Coronary artery (tissue), 2 donors: Measurements from ENCODE around the gene TEKT1.
A peak's percentile ranks its signal among the peaks of the same experiment; 100 is the strongest.

Experiments
- DNase-seq: peaks from one replicate; pipeline ENCODE4 v3.0.0-alpha.2; 2017; ENCODE audit warnings: low spot score
- H3K27ac ChIP-seq, 2 donors: fragments of 200-600 bp; sonication (generic); one replicate each; pipeline ENCODE4 v1.5.1; 2016 to 2019
- H3K4me3 ChIP-seq: fragments of 200-600 bp; sonication (generic); 2 replicates; pipeline ENCODE4 v1.5.1; 2016; ENCODE audit warnings: mild to moderate bottlenecking, moderate library complexity
- TF ChIP-seq, protein P1 (sequence below): fragments of 200-600 bp; sonication (generic); IDR thresholded peaks from one replicate; pipeline ENCODE4 v1.5.1; 2019; ENCODE audit warnings: antibody characterized with exemption

Gene TEKT1

DNA sequence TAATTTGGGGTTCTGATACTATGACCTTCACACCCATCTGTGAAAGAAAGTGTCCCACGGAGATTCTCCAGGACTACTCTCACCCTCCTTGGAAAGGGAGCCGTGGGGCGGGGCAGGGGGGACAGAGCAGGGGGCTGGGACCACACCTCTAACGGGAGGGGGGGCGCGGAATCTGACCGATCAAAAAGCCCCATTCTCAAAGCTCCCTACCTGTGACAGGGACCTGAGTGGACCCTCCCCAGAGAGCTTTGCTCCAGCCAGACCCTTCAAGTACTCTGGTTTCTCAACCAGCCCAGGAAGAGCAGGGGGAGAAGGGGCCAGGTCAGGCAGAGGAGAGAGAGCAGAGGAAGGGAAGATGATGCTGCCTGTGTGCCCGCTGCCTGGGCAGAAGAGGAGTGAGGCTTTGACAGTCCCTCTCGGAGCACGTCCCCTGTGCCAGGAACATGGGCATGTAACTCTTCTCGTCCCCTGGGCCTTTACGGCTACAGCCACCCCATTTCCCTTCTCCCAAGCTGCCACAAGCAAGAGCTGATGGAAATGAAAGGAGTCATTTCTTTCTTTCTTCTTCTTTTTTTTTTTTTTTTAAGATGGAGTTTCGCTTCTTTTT, 75.0 kb downstream of the TEKT1 start:
- peak overlapping the region; percentile 71 to 89 for H3K27ac ChIP-seq

DNA sequence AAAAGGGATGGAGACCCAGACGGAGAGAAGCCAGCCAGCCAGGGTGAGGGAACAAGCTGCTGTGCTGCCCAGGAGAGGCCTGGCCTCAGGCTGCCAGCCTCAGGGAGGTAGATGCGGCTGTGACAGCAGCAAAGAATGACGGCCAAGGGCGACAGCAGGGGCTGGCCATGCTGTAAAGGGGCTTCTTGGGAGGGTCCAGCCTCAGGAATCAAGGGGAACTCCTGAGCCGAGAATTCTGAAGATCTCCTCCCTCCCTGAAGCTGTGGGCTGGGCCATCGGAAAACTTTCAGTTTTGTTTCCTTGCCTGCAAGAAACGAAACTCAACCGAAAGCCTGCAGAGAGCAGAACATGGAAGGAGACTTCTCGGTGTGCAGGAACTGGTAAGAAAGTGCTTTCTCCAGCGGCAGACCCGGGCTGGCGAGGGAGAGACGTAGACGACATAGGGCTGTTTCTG, 75.8 kb downstream of the TEKT1 start, which contains the start of gene XAF1:
Gene XAF1, plus strand, starts transcription at position 316 of the 454 bp plus-strand sequence. Its CDS starts 33 bp downstream, at position 349.
- TF ChIP-seq, protein P1, sequence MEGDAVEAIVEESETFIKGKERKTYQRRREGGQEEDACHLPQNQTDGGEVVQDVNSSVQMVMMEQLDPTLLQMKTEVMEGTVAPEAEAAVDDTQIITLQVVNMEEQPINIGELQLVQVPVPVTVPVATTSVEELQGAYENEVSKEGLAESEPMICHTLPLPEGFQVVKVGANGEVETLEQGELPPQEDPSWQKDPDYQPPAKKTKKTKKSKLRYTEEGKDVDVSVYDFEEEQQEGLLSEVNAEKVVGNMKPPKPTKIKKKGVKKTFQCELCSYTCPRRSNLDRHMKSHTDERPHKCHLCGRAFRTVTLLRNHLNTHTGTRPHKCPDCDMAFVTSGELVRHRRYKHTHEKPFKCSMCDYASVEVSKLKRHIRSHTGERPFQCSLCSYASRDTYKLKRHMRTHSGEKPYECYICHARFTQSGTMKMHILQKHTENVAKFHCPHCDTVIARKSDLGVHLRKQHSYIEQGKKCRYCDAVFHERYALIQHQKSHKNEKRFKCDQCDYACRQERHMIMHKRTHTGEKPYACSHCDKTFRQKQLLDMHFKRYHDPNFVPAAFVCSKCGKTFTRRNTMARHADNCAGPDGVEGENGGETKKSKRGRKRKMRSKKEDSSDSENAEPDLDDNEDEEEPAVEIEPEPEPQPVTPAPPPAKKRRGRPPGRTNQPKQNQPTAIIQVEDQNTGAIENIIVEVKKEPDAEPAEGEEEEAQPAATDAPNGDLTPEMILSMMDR = no peak
- H3K27ac ChIP-seq = peak within 1 kb of the TSS; percentile 71 to 89
- DNase-seq = no peak
- H3K4me3 ChIP-seq = peak within 1 kb of the TSS; percentile 71

More for the DNA sequence above, 75.0 kb downstream of the TEKT1 start:
- TF ChIP-seq, protein P1 = no peak
- DNase-seq = no peak
- peak overlapping the region; percentile 71 for H3K4me3 ChIP-seq

DNA sequence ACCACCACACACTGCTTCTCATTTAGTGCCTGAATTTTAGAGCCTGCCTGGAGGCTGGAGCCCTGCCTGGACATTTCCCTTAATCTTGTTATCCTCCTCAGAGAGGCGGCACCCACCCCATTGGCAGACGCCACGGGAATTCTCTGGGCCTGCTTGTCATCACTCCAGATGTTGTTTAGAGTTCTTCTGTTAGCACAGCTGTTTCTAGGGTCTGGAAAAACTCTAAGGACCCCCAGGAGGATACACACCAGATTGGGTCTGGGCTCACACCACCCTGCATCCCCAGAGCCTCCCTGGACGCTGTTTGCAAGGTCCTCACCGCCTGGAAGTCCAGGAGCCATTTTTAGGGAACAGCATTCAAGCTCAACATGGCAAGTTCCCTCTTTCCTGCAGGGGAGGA, 76.2 kb downstream of the TEKT1 start:
- DNase-seq = no peak
- Histone ChIP-seq H3K4me3 (peak overlapping the region; percentile 71), H3K27ac (peak overlapping the region; percentile 71 to 89)
- TF ChIP-seq, protein P1 = no peak

DNA sequence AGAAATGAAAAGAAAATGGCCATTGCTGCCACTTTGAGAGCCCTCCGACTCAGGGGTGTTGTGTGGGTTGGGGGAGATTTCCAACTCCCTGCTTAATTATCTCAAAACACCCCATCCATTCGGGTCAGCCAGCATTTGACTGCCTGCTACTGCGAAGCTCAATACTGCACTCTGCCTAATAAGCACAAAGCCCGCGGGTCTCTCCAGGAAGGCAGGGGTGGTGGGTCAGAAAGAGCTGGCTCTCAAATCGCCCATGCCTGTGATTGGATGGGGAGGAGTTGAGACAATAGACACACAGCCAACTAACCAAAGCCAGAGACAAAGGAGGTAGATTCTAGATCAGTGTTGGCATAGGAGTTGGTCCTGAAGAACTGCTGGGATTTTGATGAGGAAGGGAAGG, 78.0 kb downstream of the TEKT1 start:
- H3K27ac ChIP-seq = peak overlapping the region; percentile 58 to 88
- no peak overlapping the region for H3K4me3 ChIP-seq
- TF ChIP-seq, protein P1 = no peak
- DNase-seq = no peak

DNA sequence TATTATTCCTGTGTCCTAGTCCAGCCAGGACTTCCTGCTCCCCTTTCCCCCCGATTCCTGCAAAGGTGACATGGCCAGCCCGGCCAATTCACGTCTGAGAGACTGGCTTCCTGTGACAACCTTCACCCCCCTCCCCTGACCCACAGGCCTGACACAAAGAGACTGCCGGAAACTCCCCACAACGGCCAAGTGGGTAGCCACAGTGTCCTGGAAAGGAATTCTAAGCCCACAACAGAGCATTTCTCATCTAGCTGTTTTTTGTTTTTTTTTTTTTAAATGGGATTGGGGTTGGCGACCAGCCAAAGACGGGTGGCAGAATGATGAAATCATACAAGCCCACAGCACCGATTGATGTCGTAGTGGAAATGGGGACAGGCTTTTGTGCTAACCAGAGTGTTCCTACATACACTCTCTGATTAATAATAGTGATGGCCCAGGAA, 78.5 kb downstream of the TEKT1 start:
- DNase-seq = peak; percentile 84
- Histone ChIP-seq H3K4me3 (peak overlapping the region; percentile 45), H3K27ac (peak overlapping the region; percentile 58 to 88)
- TF ChIP-seq, protein P1 = no peak

DNA sequence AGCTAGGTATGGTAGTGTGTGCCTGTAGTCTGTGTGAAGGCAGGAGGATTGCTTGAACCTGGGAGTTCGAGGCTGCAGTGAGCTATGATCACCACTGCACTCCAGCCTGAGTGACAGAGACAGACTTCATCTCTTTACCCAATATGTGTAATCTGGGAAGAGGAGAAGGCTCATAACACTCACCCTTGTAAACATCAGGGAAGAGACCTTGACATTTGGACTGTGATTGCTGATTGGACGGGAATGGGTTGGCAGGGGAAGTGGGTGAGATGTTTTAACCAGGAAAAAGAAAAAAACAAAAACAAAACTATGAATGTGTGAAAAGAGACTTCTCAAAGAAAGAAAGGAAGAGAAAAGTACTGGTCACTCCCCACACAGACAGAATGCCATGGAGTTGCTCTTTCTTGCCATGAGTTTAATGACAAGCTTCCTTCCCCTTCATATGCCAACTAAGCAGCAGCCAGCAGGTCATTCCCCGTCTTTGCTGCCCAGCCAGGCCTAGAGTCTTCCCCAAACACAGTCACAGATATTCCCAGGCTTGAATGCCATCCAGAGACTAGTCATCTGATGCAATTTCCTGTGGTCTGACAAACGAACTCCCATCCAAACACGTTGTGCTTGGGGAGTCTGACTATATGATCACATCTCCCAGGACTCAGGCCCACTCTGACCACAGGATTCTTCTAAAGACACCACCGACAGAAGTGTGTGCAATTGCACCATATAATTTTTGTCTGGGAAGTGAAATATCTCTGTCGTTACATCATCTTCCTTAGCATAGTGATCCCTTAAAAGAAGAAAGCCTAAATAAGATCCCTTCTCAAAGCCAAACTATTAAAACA, 79.2 kb downstream of the TEKT1 start:
- H3K4me3 ChIP-seq = peak overlapping the region; percentile 45
- TF ChIP-seq, protein P1 = no peak
- DNase-seq = peak; percentile 79

More for the DNA sequence above, 79.2 kb downstream of the TEKT1 start:
- H3K27ac ChIP-seq = peak overlapping the region; percentile 58 to 88
